Gastrocnemius medialis (tissue), 4 donors: Measurements from ENCODE around the gene GRIK5. TPM values are rescaled to one million over a fixed set of nuclear protein-coding genes. Genes with fewer than 3 reads are reported as not detected.

ENCODE experiments used
- ATAC-seq, 2 donors: fragments of 150-250 bp; one replicate each; pipeline ENCODE4 v1.9.1; 2016
- DNase-seq, 2 donors: peaks; one replicate each; pipeline ENCODE4 v3.0.0-alpha.2; 2019
- H3K27ac ChIP-seq, 4 donors: fragments of 200-600 bp; sonication (generic); 1 replicate in 1 of 4; 2 replicates in 3 of 4; pipeline ENCODE4 v1.5.1; 2016 to 2018; ENCODE audit warnings: mild to moderate bottlenecking in 2 of 4, moderate library complexity in 1 of 4
- H3K27me3 ChIP-seq, 3 donors: fragments of 200-600 bp; sonication (generic) in 2 of 3; 1 replicate in 1 of 3; 2 replicates in 2 of 3; pipeline versions ENCODE4 v1.5.1 to v1.6.0; 2016 to 2019; ENCODE audit warnings: mild to moderate bottlenecking in 1 of 3, moderate library complexity in 1 of 3
- H3K36me3 ChIP-seq, 2 donors: fragments of 200-600 bp; sonication (generic) in 1 of 2; one replicate each; pipeline ENCODE4 v1.5.1; 2017 to 2018
- H3K4me1 ChIP-seq, 2 donors: fragments of 200-600 bp; sonication (generic) in 1 of 2; one replicate each; pipeline ENCODE4 v1.5.1; 2016 to 2017; ENCODE audit warnings: mild to moderate bottlenecking in 2 of 2
- H3K4me3 ChIP-seq, 4 donors: fragments of 200-600 bp; sonication (generic) in 3 of 4; 1 replicate in 1 of 4; 2 replicates in 3 of 4; pipeline ENCODE4 v1.5.1; 2016 to 2019; ENCODE audit warnings: mild to moderate bottlenecking in 2 of 4
- H3K9me3 ChIP-seq, 3 donors: fragments of 200-600 bp; sonication (generic) in 2 of 3; 1 replicate in 1 of 3; 2 replicates in 2 of 3; pipeline ENCODE4 v1.5.1; 2016 to 2019
- CTCF ChIP-seq, 5 experiments: fragments of 450-650 bp in 3 of 5; fragments of 200-600 bp in 2 of 5; sonication (generic) in 2 of 5; IDR thresholded peaks in 4 of 5; conservative IDR thresholded peaks in 1 of 5; 1 replicate in 4 of 5; 2 replicates in 1 of 5; pipeline ENCODE4 v1.5.1; 2016 to 2019; ENCODE audit warnings: antibody characterized with exemption in 5 of 5, mild to moderate bottlenecking in 3 of 5, moderate library complexity in 3 of 5
- POLR2A ChIP-seq, 2 donors: fragments of 450-650 bp; IDR thresholded peaks; one replicate each; pipeline ENCODE4 v1.6.1; 2017; ENCODE audit warnings: antibody characterized with exemption in 2 of 2, mild to moderate bottlenecking in 2 of 2, moderate library complexity in 2 of 2
- in situ Hi-C, 4 donors: fragments of 200-750 bp; cut with MboI; loops; one replicate each; pipeline versions ENCODE4 v1.15.0 to v1.8.0; 2017; ENCODE audit warnings: low sequenced_read_pairs in 4 of 4
- intact Hi-C: fragments of 100-400 bp; cut with DNase I; formaldehyde crosslinking; loops from one replicate; pipeline ENCODE4 v1.15.1; 2023; ENCODE audit warnings: low total_unique reads
- total RNA-seq, 4 donors: library from RNA; depleted of rRNA; stranded (reverse); fragments of >200 nt; gene quantifications; one replicate each; pipeline versions ENCODE4 v1.1.0 to v1.2.3, GENCODE V29; 2016

Gene GRIK5
- total RNA-seq, 4 donors from 2014 or later: 0.20 to 1.0 (median 0.62) TPM; not detected in 1

GRCh38 chr19:42088471-42089190 lies 18.6 kb upstream of the GRIK5 start:
- H3K36me3 ChIP-seq: no peaks in the 10 kb centered on the region
- no peaks in the 10 kb centered on the region for H3K9me3 ChIP-seq
- peak overlapping the region in 3 of 4 donors; percentile 41 to 49 (median 44) for H3K27ac ChIP-seq
- H3K27me3 ChIP-seq: no peaks in the 10 kb centered on the region
- H3K4me1 ChIP-seq: no peaks in the 10 kb centered on the region
- TF ChIP-seq POLR2A (IDR thresholded peaks at IDR 0.05) (no peak), CTCF (IDR thresholded peaks at IDR 0.05 in 4 of 5, conservative IDR thresholded peaks at IDR 0.05 in 1 of 5) (no peak)
- in situ Hi-C loops: no loop called here
- no peak overlapping the region for H3K4me3 ChIP-seq
- intact Hi-C loops: no loop called here
- ATAC-seq (no peak), DNase-seq (no peak)

- Histone ChIP-seq H3K9me3 (no peaks in the 10 kb centered on the region), H3K4me1 (no peaks in the 10 kb centered on the region), H3K36me3 (peaks cover 0 to 6% of the 10 kb centered on the region in 2 donors), H3K27ac (no peak overlapping the region), H3K4me3 (no peak overlapping the region), H3K27me3 (no peaks in the 10 kb centered on the region)
- intact Hi-C loops (no loop called here), in situ Hi-C loops (no loop called here)
- TF ChIP-seq CTCF (IDR thresholded peaks at IDR 0.05 in 4 of 5, conservative IDR thresholded peaks at IDR 0.05 in 1 of 5) (no peak), POLR2A (IDR thresholded peaks at IDR 0.05) (no peak)
- no peak for ATAC-seq
- no peak for DNase-seq
Measured at GRCh38 chr19:42086770-42087550, 17.0 kb upstream of the GRIK5 start.

GRCh38 chr19:42086188-42086736 lies 16.3 kb upstream of the GRIK5 start:
- Histone ChIP-seq H3K4me1 (no peaks in the 10 kb centered on the region), H3K27me3 (no peaks in the 10 kb centered on the region), H3K4me3 (no peak overlapping the region), H3K27ac (no peak overlapping the region), H3K9me3 (no peaks in the 10 kb centered on the region), H3K36me3 (peaks cover 0 to 9% of the 10 kb centered on the region in 2 donors)
- in situ Hi-C loops (no loop called here), intact Hi-C loops (no loop called here)
- ATAC-seq: no peak
- TF ChIP-seq CTCF (IDR thresholded peaks at IDR 0.05 in 4 of 5, conservative IDR thresholded peaks at IDR 0.05 in 1 of 5) (no peak), POLR2A (IDR thresholded peaks at IDR 0.05) (no peak)
- DNase-seq: no peak

GRCh38 chr19:42083537-42083936 lies 13.5 kb upstream of the GRIK5 start:
- H3K36me3 ChIP-seq: peaks cover 0 to 37% of the 10 kb centered on the region in 2 donors
- ATAC-seq (no peak), DNase-seq (no peak)
- no peak overlapping the region for H3K27ac ChIP-seq
- in situ Hi-C loops (no loop called here), intact Hi-C loops (no loop called here)
- TF ChIP-seq POLR2A (IDR thresholded peaks at IDR 0.05): no peak
- no peaks in the 10 kb centered on the region for H3K4me1 ChIP-seq
- no peaks in the 10 kb centered on the region for H3K27me3 ChIP-seq
- no peak overlapping the region for H3K4me3 ChIP-seq
- H3K9me3 ChIP-seq: no peaks in the 10 kb centered on the region

GRCh38 chr19:42081584-42082203 lies 11.7 kb upstream of the GRIK5 start:
- in situ Hi-C loops (no loop called here), intact Hi-C loops (no loop called here)
- ATAC-seq (no peak), DNase-seq (no peak)
- no peak overlapping the region for H3K4me3 ChIP-seq
- no peaks in the 10 kb centered on the region for H3K9me3 ChIP-seq
- TF ChIP-seq POLR2A (IDR thresholded peaks at IDR 0.05): no peak
- peak in 1 of 5 experiments; percentile 17 for TF ChIP-seq CTCF (IDR thresholded peaks at IDR 0.05 in 4 of 5, conservative IDR thresholded peaks at IDR 0.05 in 1 of 5)
- H3K27ac ChIP-seq: no peak overlapping the region
- H3K27me3 ChIP-seq: no peaks in the 10 kb centered on the region
- H3K4me1 ChIP-seq: peaks cover 7 to 9% of the 10 kb centered on the region in 2 donors
- H3K36me3 ChIP-seq: peaks cover 0 to 39% of the 10 kb centered on the region in 2 donors
